ENCODE results near the gene NRIP3.

DNA sequence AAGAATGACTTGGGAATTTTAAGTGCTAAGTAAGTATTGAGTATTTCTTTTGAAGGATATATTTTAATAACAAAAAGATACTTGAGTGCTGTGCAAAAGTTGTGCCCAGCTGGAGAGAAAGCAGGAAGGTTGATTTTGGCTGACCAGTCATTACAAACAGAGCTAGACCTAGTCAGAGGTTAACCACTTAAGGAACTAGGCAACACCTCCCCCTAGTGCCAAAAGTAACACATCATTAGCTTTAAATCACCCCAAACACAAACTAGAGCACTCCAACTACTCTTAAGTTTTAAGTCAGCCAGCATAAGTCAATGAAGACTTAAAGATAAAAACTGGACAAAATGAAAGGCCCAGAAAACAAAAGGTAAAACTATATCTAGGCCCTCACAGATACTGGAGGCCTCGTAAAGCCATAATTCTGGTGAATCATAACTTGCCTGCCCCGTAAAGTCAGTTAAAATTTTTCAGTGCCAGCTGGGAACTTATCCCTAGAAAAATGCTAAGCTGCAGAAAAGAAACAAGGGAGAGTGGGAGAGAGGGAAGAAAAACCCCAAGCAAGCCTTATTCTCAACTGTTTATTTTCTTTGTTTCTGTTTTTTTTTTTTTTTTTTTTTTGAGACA is 44.1 kb downstream of the NRIP3 start:
- TF ChIP-seq ELF4 (IDR thresholded peaks at IDR 0.05): no peak
- TF ChIP-seq BHLHE40 (IDR thresholded peaks at IDR 0.05; ENCODE audit: borderline replicate concordance): no peak
- no peak for TF ChIP-seq SP1 (IDR thresholded peaks at IDR 0.05)
- TF ChIP-seq FOXA1 (IDR thresholded peaks at IDR 0.05): no peak
- no peak for TF ChIP-seq FOXM1 (IDR thresholded peaks at IDR 0.05; ENCODE audit: borderline replicate concordance)
- TF ChIP-seq FOXK2 (IDR thresholded peaks at IDR 0.05): no peak

Data from HEK293T (cell line).